Body of pancreas (tissue), 4 donors: ENCODE measurements around the gene ZNF511.

Experiments used
- CTCF ChIP-seq, 7 experiments: fragments of 450-650 bp in 4 of 7; fragments of 200-600 bp in 3 of 7; sonication (generic) in 3 of 7; IDR thresholded peaks; one replicate each; pipeline ENCODE4 v1.5.1; 2016 to 2019; ENCODE audit warnings: antibody characterized with exemption in 7 of 7
- POLR2A ChIP-seq, 3 donors: fragments of 450-650 bp; IDR thresholded peaks; one replicate each; pipeline ENCODE4 v1.6.1; 2016; ENCODE audit warnings: antibody characterized with exemption in 3 of 3, mild to moderate bottlenecking in 2 of 3

- TF ChIP-seq CTCF (IDR thresholded peaks at IDR 0.05) = no peak
- TF ChIP-seq POLR2A (IDR thresholded peaks at IDR 0.05) = no peak
Observed at GRCh38 chr10:133309720-133310398, 1.1 kb downstream of the ZNF511 start.
